GM23248 (cell line): ENCODE data around the gene RNASEH2C.

Experiments
- EZH2 ChIP-seq: fragments of 200-600 bp; sonication (generic); IDR thresholded peaks from 2 replicates; pipeline ENCODE4 v1.6.1; 2018; ENCODE audit warnings: antibody characterized with exemption, mild to moderate bottlenecking; ENCODE audit not compliant: insufficient read depth, poor library complexity, severe bottlenecking
- EZH2phosphoT487 ChIP-seq: fragments of 200-600 bp; sonication (generic); IDR thresholded peaks from 2 replicates; pipeline ENCODE4 v1.6.1; 2018; ENCODE audit warnings: antibody characterized with exemption, moderate library complexity, mild to moderate bottlenecking, low read depth; ENCODE audit not compliant: insufficient read depth

DNA sequence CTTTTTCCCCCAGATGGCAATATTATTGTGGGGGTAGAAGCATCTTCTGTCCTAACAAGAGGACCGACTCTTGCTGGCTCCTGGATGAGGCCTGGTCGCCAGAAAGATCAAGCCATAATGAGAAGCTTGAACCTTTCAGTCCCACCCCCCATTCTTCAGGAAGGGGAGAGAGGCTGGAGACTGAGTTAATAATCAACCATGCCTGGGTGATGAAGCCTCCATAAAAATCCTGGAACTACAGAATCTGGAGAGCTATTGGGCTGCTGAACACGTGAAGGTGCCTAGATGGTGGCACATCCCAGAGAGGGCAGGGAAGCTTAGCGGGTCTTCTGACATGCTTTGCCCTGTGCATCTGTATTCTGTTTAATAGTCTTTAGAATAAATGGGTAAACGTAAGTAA, 43.8 kb upstream of the RNASEH2C start:
- TF ChIP-seq EZH2phosphoT487 (no peak), EZH2 (no peak)
